H9 (cell line): ENCODE results near the gene MPG. TPM values are rescaled to one million over a fixed set of nuclear protein-coding genes. Genes with fewer than 3 reads are reported as not detected.
"Not testable (repeated sequence)": the region's sequence is repeated elsewhere in the genome, so short reads cannot be mapped to it uniquely, and the experiment has no call there.

Experiments used
- DNase-seq: peaks from one replicate; pipeline ENCODE4 v3.0.0-alpha.2; 2017
- H2AFZ ChIP-seq: one replicate; pipeline ENCODE4 v1.6.1; 2013; ENCODE audit warnings: mild to moderate bottlenecking, low read length, control low read depth, moderate library complexity
- H2AK5ac ChIP-seq: 2 replicates; pipeline ENCODE4 v1.6.1; 2013; ENCODE audit warnings: low read length, control low read depth, mixed read lengths; ENCODE audit not compliant: insufficient read length
- H2BK120ac ChIP-seq: one replicate; pipeline ENCODE4 v1.6.1; 2013; ENCODE audit warnings: low read depth, mild to moderate bottlenecking, low read length, control low read depth, inconsistent platforms; ENCODE audit not compliant: poor library complexity, severe bottlenecking
- H2BK12ac ChIP-seq: 2 replicates; pipeline ENCODE4 v1.6.1; 2013; ENCODE audit warnings: low read length, control low read depth, mixed read lengths, low read depth; ENCODE audit not compliant: insufficient read length
- H2BK15ac ChIP-seq: 2 replicates; pipeline ENCODE4 v1.6.1; 2013; ENCODE audit warnings: low read depth, low read length, control low read depth
- H2BK20ac ChIP-seq: one replicate; pipeline ENCODE4 v1.6.1; 2013; ENCODE audit warnings: low read depth, mild to moderate bottlenecking, low read length, control low read depth, inconsistent platforms; ENCODE audit not compliant: poor library complexity, severe bottlenecking
- H2BK5ac ChIP-seq: 2 replicates; pipeline ENCODE4 v1.6.1; 2013; ENCODE audit warnings: low read length, control low read depth, mixed read lengths; ENCODE audit not compliant: insufficient read length
- H3K14ac ChIP-seq: 2 replicates; pipeline ENCODE4 v1.6.1; 2013; ENCODE audit warnings: low read length, control low read depth; ENCODE audit not compliant: insufficient read depth
- H3K18ac ChIP-seq: 2 replicates; pipeline ENCODE4 v1.6.1; 2013; ENCODE audit warnings: low read depth, mild to moderate bottlenecking, mixed read lengths, low read length, control low read depth; ENCODE audit not compliant: insufficient read length
- H3K23ac ChIP-seq: 2 replicates; pipeline ENCODE4 v1.6.1; 2013; ENCODE audit warnings: low read length, control low read depth, mixed read lengths, low read depth; ENCODE audit not compliant: insufficient read length
- H3K23me2 ChIP-seq: 2 replicates; pipeline ENCODE4 v1.6.1; 2013; ENCODE audit warnings: low read depth, mild to moderate bottlenecking, mixed read lengths, low read length, control low read depth; ENCODE audit not compliant: insufficient read length, poor library complexity, severe bottlenecking
- H3K27ac ChIP-seq: 2 replicates; pipeline ENCODE4 v1.5.1; 2013; ENCODE audit warnings: low read length, control low read depth, mixed read lengths, low read depth; ENCODE audit not compliant: insufficient read length
- H3K27me3 ChIP-seq: 2 replicates; pipeline ENCODE4 v1.6.1; 2013; ENCODE audit warnings: low read length, control low read depth, inconsistent platforms; ENCODE audit not compliant: insufficient read depth
- H3K4ac ChIP-seq: 2 replicates; pipeline ENCODE4 v1.6.1; 2013; ENCODE audit warnings: low read depth, mild to moderate bottlenecking, control low read depth, inconsistent platforms, low read length, moderate library complexity
- H3K4me1 ChIP-seq: 2 replicates; pipeline ENCODE4 v1.6.1; 2013; ENCODE audit warnings: low read length, control low read depth, inconsistent platforms; ENCODE audit not compliant: insufficient read depth
- H3K4me2 ChIP-seq: 2 replicates; pipeline ENCODE4 v1.6.1; 2013; ENCODE audit warnings: low read length, control low read depth, mixed read lengths; ENCODE audit not compliant: insufficient read length, insufficient read depth
- H3K56ac ChIP-seq: 2 replicates; pipeline ENCODE4 v1.6.1; 2013; ENCODE audit warnings: low read depth, mild to moderate bottlenecking, mixed read lengths, low read length, control low read depth; ENCODE audit not compliant: insufficient read length
- H3K79me1 ChIP-seq: 2 replicates; pipeline ENCODE4 v1.6.1; 2013; ENCODE audit warnings: low read depth, mild to moderate bottlenecking, moderate library complexity, low read length, control low read depth, inconsistent platforms; ENCODE audit not compliant: insufficient read depth, poor library complexity, severe bottlenecking
- H3K79me2 ChIP-seq: 2 replicates; pipeline ENCODE4 v1.6.1; 2013; ENCODE audit warnings: low read length, control low read depth, inconsistent platforms; ENCODE audit not compliant: insufficient read depth
- H3K9ac ChIP-seq: 2 replicates; pipeline ENCODE4 v1.6.1; 2013; ENCODE audit warnings: low read length, control low read depth, mixed read lengths; ENCODE audit not compliant: insufficient read length; ENCODE audit errors: extremely low read depth
- H3K9me3 ChIP-seq: one replicate; pipeline ENCODE4 v1.6.1; 2013; ENCODE audit warnings: low read depth, low read length, inconsistent platforms; ENCODE audit not compliant: control insufficient read depth
- H3T11ph ChIP-seq: one replicate; pipeline ENCODE4 v1.6.1; 2013; ENCODE audit warnings: mild to moderate bottlenecking, low read length, control low read depth, inconsistent platforms
- H4K20me1 ChIP-seq: one replicate; pipeline ENCODE4 v1.6.1; 2013; ENCODE audit not compliant: control insufficient read depth, insufficient read length, insufficient read depth
- H4K5ac ChIP-seq: 2 replicates; pipeline ENCODE4 v1.6.1; 2013; ENCODE audit warnings: low read depth, mild to moderate bottlenecking, mixed read lengths, low read length, control low read depth; ENCODE audit not compliant: insufficient read length
- H4K8ac ChIP-seq: replicated peaks from 2 replicates; pipeline ENCODE4 v1.6.1; 2013; ENCODE audit warnings: low read length, control low read depth, mixed read lengths, low read depth; ENCODE audit not compliant: insufficient read length
- H4K91ac ChIP-seq: 2 replicates; pipeline ENCODE4 v1.6.1; 2013; ENCODE audit warnings: low read depth, mild to moderate bottlenecking, moderate library complexity, mixed read lengths, low read length, control low read depth; ENCODE audit not compliant: insufficient read length
- H3K27ac Mint-ChIP-seq, 3 experiments: 2 replicates in 2 of 3; 3 replicates in 1 of 3; pipeline ENCODE4 v1.8.0; 2020 to 2021; ENCODE audit warnings: mixed read lengths in 3 of 3, mild to moderate bottlenecking in 1 of 3, moderate library complexity in 1 of 3
- H3K27me3 Mint-ChIP-seq: 2 replicates; pipeline ENCODE4 v1.8.0; 2021; ENCODE audit warnings: low read depth, mild to moderate bottlenecking, moderate library complexity, mixed read lengths
- H3K36me3 Mint-ChIP-seq, 3 experiments: 2 replicates in 2 of 3; 3 replicates in 1 of 3; pipeline ENCODE4 v1.8.0; 2020 to 2021; ENCODE audit warnings: low read depth in 3 of 3, mixed read lengths in 3 of 3; ENCODE audit not compliant: insufficient read depth in 1 of 3
- H3K4me1 Mint-ChIP-seq, 2 experiments: 2 replicates each; pipeline ENCODE4 v1.8.0; 2020; ENCODE audit warnings: mixed read lengths in 2 of 2
- H3K4me3 Mint-ChIP-seq, 2 experiments: 2 replicates in 1 of 2; 3 replicates in 1 of 2; pipeline ENCODE4 v1.8.0; 2020 to 2021; ENCODE audit warnings: mild to moderate bottlenecking in 2 of 2, mixed read lengths in 2 of 2, moderate library complexity in 1 of 2
- H3K9me3 Mint-ChIP-seq, 2 experiments: 2 replicates in 1 of 2; 3 replicates in 1 of 2; pipeline ENCODE4 v1.8.0; 2020; ENCODE audit warnings: mild to moderate bottlenecking in 2 of 2, mixed read lengths in 2 of 2, moderate library complexity in 1 of 2
- CTCF ChIP-seq: fragments of 200-600 bp; sonication (generic); conservative IDR thresholded peaks from 3 replicates; pipeline ENCODE4 v1.8.0; 2021; ENCODE audit warnings: antibody characterized with exemption, mild to moderate bottlenecking
- WGBS: extraction: QIAGEN DNeasy Blood & Tissue Kit; methylation state at CpG from one replicate; pipeline ENCODE4 v1.1.7; 2013; ENCODE audit warnings: missing lambda C conversion rate, low lambda C conversion rate, mixed read lengths; ENCODE audit not compliant: insufficient read length; ENCODE audit errors: extremely low coverage; 5-methylcytosine and 5-hydroxymethylcytosine counted together
- total RNA-seq: library from RNA; stranded (reverse); gene quantifications from 2 replicates; pipeline ENCODE4 v1.2.1, GENCODE V29; 2021

MPG gene
- total RNA-seq, 1 experiment from 2014 or later, result 39.1 TPM

GRCh38 chr16:37511-37910 lies 40.5 kb upstream of the MPG start:
- Mint-ChIP-seq H3K9me3 (peaks cover 6% of the 10 kb centered on the region in 2 experiments; a peak in 3 of 5 replicates), H3K4me1 (no peaks in the 10 kb centered on the region), H3K36me3 (peaks cover 21 to 44% (median 35%) of the 10 kb centered on the region in 3 experiments), H3K4me3 (no peak overlapping the region), H3K27ac (no peak overlapping the region), H3K27me3 (peaks cover 1% of the 10 kb centered on the region)
- no peak overlapping the region for H2AK5ac ChIP-seq
- H4K5ac ChIP-seq, result no peak overlapping the region
- H4K91ac ChIP-seq, result no peak overlapping the region
- no peak overlapping the region for H3K18ac ChIP-seq
- H3K23me2 ChIP-seq, result no peaks in the 10 kb centered on the region
- H2BK20ac ChIP-seq, result no peak overlapping the region
- no peaks in the 10 kb centered on the region for H3K4me1 ChIP-seq
- H2AFZ ChIP-seq, result no peak overlapping the region
- H2BK120ac ChIP-seq, result no peak overlapping the region
- H3K23ac ChIP-seq, result no peak overlapping the region
- no peaks in the 10 kb centered on the region for H3K79me2 ChIP-seq
- peaks cover 5% of the 10 kb centered on the region for H3K9me3 ChIP-seq
- no peaks in the 10 kb centered on the region for H3K27me3 ChIP-seq
- no peak overlapping the region for H3K4me2 ChIP-seq
- TF ChIP-seq CTCF, result no peak
- no peaks in the 10 kb centered on the region for H3K79me1 ChIP-seq
- DNase-seq, result no peak
- no peak overlapping the region for H3K9ac ChIP-seq
- H3K56ac ChIP-seq, result no peak overlapping the region
- H2BK5ac ChIP-seq, result no peak overlapping the region
- no peak overlapping the region for H4K8ac ChIP-seq
- H4K20me1 ChIP-seq, result no peaks in the 10 kb centered on the region
- no peak overlapping the region for H3K4ac ChIP-seq
- no peak overlapping the region for H3K27ac ChIP-seq
- no peak overlapping the region for H2BK12ac ChIP-seq
- no peak overlapping the region for H2BK15ac ChIP-seq
- H3T11ph ChIP-seq, result no peak overlapping the region
- H3K14ac ChIP-seq, result no peak overlapping the region
- no CpG with 5 or more reads among the region's 5 CpGs for WGBS

GRCh38 chr16:38206-38605 lies 39.8 kb upstream of the MPG start:
- WGBS, result no CpG with 5 or more reads among the region's 11 CpGs

More at GRCh38 chr16:38206-38605, 39.8 kb upstream of the MPG start:
- not testable (repeated sequence) for H3K23ac ChIP-seq, H3K79me2 ChIP-seq, H3K27me3 ChIP-seq, H4K5ac ChIP-seq, H3K4me3 Mint-ChIP-seq, H4K91ac ChIP-seq, H3K56ac ChIP-seq, H3T11ph ChIP-seq, H3K9ac ChIP-seq, H4K8ac ChIP-seq, H3K4ac ChIP-seq, H3K18ac ChIP-seq, H3K27me3 Mint-ChIP-seq, H2BK15ac ChIP-seq, H3K27ac ChIP-seq, H2BK5ac ChIP-seq, H2AK5ac ChIP-seq, H2AFZ ChIP-seq, DNase-seq, H2BK120ac ChIP-seq, H3K23me2 ChIP-seq, H3K79me1 ChIP-seq, H2BK12ac ChIP-seq, H3K14ac ChIP-seq, H3K4me2 ChIP-seq, H3K4me1 Mint-ChIP-seq, H2BK20ac ChIP-seq, H4K20me1 ChIP-seq, H3K4me1 ChIP-seq
- H3K9me3 Mint-ChIP-seq, result peaks cover 9 to 12% of the 10 kb centered on the region in 2 experiments; a peak in 3 of 5 replicates
- H3K36me3 Mint-ChIP-seq, result peaks cover 28 to 51% (median 42%) of the 10 kb centered on the region in 3 experiments
- peaks cover 11% of the 10 kb centered on the region for H3K9me3 ChIP-seq
- H3K27ac Mint-ChIP-seq, result 0 out of 7 replicates have a peak overlapping the region, but pooled peaks of 1 of the 3 experiments have one; percentile 44
